GM23338 (cell line): Measurements from ENCODE around the gene MCC. TPM values are rescaled to one million over a fixed set of nuclear protein-coding genes. Genes with fewer than 3 reads are reported as not detected.

Source experiments
- ATAC-seq: fragments of 200-7000 bp; cut with Tn5 transposase; 3 replicates; pipeline ENCODE4 v1.9.1; 2020
- DNase-seq: peaks from one replicate; pipeline ENCODE4 v3.0.0-alpha.2; 2015; ENCODE audit warnings: low spot score
- H2AFZ ChIP-seq: fragments of 200-600 bp; sonication (generic); 2 replicates; pipeline ENCODE4 v1.8.0; 2016; ENCODE audit warnings: antibody characterized with exemption, mild to moderate bottlenecking, moderate library complexity
- H3F3A ChIP-seq: fragments of 200-600 bp; sonication (generic); replicated peaks from 2 replicates; pipeline ENCODE4 v1.8.0; 2017; ENCODE audit warnings: antibody characterized with exemption, mixed run types, low read depth
- H3K27ac ChIP-seq: fragments of 200-600 bp; sonication (generic); 2 replicates; pipeline ENCODE4 v1.6.1; 2016; ENCODE audit warnings: low read depth
- H3K27me3 ChIP-seq: fragments of 200-600 bp; sonication (generic); 2 replicates; pipeline ENCODE4 v1.8.0; 2016; ENCODE audit warnings: mild to moderate bottlenecking, mixed run types, moderate library complexity; ENCODE audit not compliant: insufficient read depth
- H3K36me3 ChIP-seq: fragments of 200-600 bp; sonication (generic); 2 replicates; pipeline ENCODE4 v1.8.0; 2016; ENCODE audit warnings: mild to moderate bottlenecking; ENCODE audit not compliant: insufficient read depth
- H3K4me1 ChIP-seq: fragments of 200-600 bp; sonication (generic); 2 replicates; pipeline ENCODE4 v1.8.0; 2016; ENCODE audit warnings: mild to moderate bottlenecking, moderate library complexity; ENCODE audit not compliant: insufficient read depth
- H3K4me2 ChIP-seq: fragments of 200-600 bp; sonication (generic); 2 replicates; pipeline ENCODE4 v1.7.1; 2017; ENCODE audit warnings: mixed run types
- H3K4me3 ChIP-seq: fragments of 200-600 bp; sonication (generic); 2 replicates; pipeline ENCODE4 v1.6.1; 2016; ENCODE audit warnings: mixed run types
- H3K79me2 ChIP-seq: fragments of 200-600 bp; sonication (generic); replicated peaks from 2 replicates; pipeline ENCODE4 v1.8.0; 2017; ENCODE audit warnings: mild to moderate bottlenecking; ENCODE audit not compliant: insufficient read depth
- H3K9me2 ChIP-seq: fragments of 200-600 bp; sonication (generic); 2 replicates; pipeline ENCODE4 v1.8.0; 2017; ENCODE audit not compliant: insufficient read depth
- H4K20me1 ChIP-seq: fragments of 200-600 bp; sonication (generic); replicated peaks from 2 replicates; pipeline ENCODE4 v1.8.0; 2017; ENCODE audit warnings: mild to moderate bottlenecking; ENCODE audit not compliant: insufficient read depth
- H3K27ac Mint-ChIP-seq: 2 replicates; pipeline ENCODE4 v1.8.0; 2020; ENCODE audit warnings: inconsistent platforms, mild to moderate bottlenecking, moderate library complexity, mixed read lengths
- H3K27me3 Mint-ChIP-seq: 3 replicates; pipeline ENCODE4 v1.8.0; 2022; ENCODE audit warnings: low read depth, mild to moderate bottlenecking, moderate library complexity, mixed read lengths, inconsistent platforms; ENCODE audit not compliant: insufficient read depth, poor library complexity
- H3K36me3 Mint-ChIP-seq: 3 replicates; pipeline ENCODE4 v1.8.0; 2021; ENCODE audit warnings: low read depth, mild to moderate bottlenecking, inconsistent platforms, moderate library complexity, mixed read lengths
- H3K4me1 Mint-ChIP-seq: 3 replicates; pipeline ENCODE4 v1.8.0; 2020; ENCODE audit warnings: mild to moderate bottlenecking, inconsistent platforms, mixed read lengths
- H3K4me3 Mint-ChIP-seq: 3 replicates; pipeline ENCODE4 v1.8.0; 2021; ENCODE audit warnings: moderate library complexity, mild to moderate bottlenecking, inconsistent platforms, mixed read lengths
- H3K9me3 Mint-ChIP-seq: 3 replicates; pipeline ENCODE4 v1.8.0; 2020; ENCODE audit warnings: moderate library complexity, mild to moderate bottlenecking, inconsistent platforms, mixed read lengths
- CREB1 ChIP-seq: fragments of 250-450 bp; sonication (Bioruptor Pico); IDR thresholded peaks from 2 replicates; pipeline ENCODE4 v1.5.0; 2020; ENCODE audit warnings: low read depth, mild to moderate bottlenecking, moderate library complexity
- EZH2 ChIP-seq: fragments of 200-600 bp; sonication (generic); IDR thresholded peaks from one replicate; pipeline ENCODE4 v1.8.0; 2017; ENCODE audit warnings: antibody characterized with exemption, mild to moderate bottlenecking, low read depth; ENCODE audit not compliant: unreplicated experiment
- EZH2phosphoT487 ChIP-seq: fragments of 200-600 bp; sonication (generic); IDR thresholded peaks from one replicate; pipeline ENCODE4 v1.8.1; 2018; ENCODE audit warnings: antibody characterized with exemption; ENCODE audit not compliant: unreplicated experiment
- JUNB ChIP-seq: IDR thresholded peaks from one replicate; pipeline ENCODE4 v1.6.1; 2016; ENCODE audit warnings: antibody characterized with exemption; ENCODE audit not compliant: unreplicated experiment
- NANOG ChIP-seq: IDR thresholded peaks from 2 replicates; pipeline ENCODE4 v1.6.1; 2016; ENCODE audit warnings: antibody characterized with exemption, borderline replicate concordance
- POLR2AphosphoS5 ChIP-seq: IDR thresholded peaks from 2 replicates; pipeline ENCODE4 v1.6.1; 2016; ENCODE audit warnings: antibody characterized with exemption, low read depth
- STAT1 ChIP-seq: IDR thresholded peaks from one replicate; pipeline ENCODE4 v1.6.1; 2016; ENCODE audit warnings: antibody characterized with exemption; ENCODE audit not compliant: unreplicated experiment
- ZNF114 ChIP-seq: fragments of 250-450 bp; sonication (Bioruptor Pico); IDR thresholded peaks from 2 replicates; pipeline ENCODE4 v1.5.0; 2020; ENCODE audit warnings: mild to moderate bottlenecking, moderate library complexity
- ZNF331 ChIP-seq: fragments of 250-450 bp; sonication (Bioruptor Pico); IDR thresholded peaks from 2 replicates; pipeline ENCODE4 v1.5.0; 2020; ENCODE audit warnings: low read depth, mild to moderate bottlenecking, moderate library complexity
- polyA plus RNA-seq: library from polyadenylated mRNA; unstranded; fragments of >200 nt; fragmentation: Nextera tagmentation; extraction: Ambion mirVana; gene quantifications from 2 replicates; pipeline ENCODE4 v1.2.1, GENCODE V29; 2016
- total RNA-seq: library from RNA; depleted of rRNA; stranded (reverse); fragments of >200 nt; shearing (Covaris generic); gene quantifications from 2 replicates; pipeline ENCODE4 v1.2.3, GENCODE V29; 2014
- TF ChIP-seq, protein P1 (sequence below): IDR thresholded peaks from 2 replicates; pipeline ENCODE4 v1.6.1; 2016; ENCODE audit warnings: antibody characterized with exemption
- TF ChIP-seq, protein P2 (sequence below): fragments of 250-450 bp; sonication (Bioruptor Pico); IDR thresholded peaks from 2 replicates; pipeline ENCODE4 v1.5.0; 2020; ENCODE audit warnings: mild to moderate bottlenecking, moderate library complexity
- TF ChIP-seq, protein P3 (sequence below), 2 experiments: fragments of 200-600 bp in 1 of 2; sonication (generic) in 1 of 2; conservative IDR thresholded peaks; 2 replicates each; pipeline versions ENCODE4 v1.5.1 to v1.6.1; 2016 to 2017; ENCODE audit warnings: antibody characterized with exemption in 2 of 2, low read depth in 2 of 2, mild to moderate bottlenecking in 2 of 2, moderate library complexity in 1 of 2

Gene MCC
- total and polyA plus RNA-seq, 2 experiments from 2014 or later, result 3.8 to 10.1 TPM

DNA sequence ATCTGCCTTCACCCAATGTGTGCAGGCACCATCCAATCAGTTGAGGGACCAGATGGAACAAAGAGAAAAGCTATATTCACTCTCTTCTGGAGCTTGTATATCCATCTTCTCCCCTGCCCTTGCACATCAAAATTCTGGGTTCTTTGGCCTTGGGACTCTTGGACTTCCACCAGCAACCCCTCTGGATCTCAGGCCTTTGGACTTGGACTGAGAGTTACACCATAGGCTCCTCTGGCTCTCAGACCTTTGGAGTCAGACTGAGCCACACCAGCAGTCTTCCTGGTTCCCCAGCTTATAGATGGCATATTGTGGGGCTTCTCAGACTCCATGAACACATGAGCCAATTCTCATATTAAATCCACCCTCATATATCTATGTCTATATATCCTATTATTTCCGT is 126.6 kb downstream of the MCC start:
- H3K27me3 Mint-ChIP-seq, result peaks cover 1% of the 10 kb centered on the region
- no peak overlapping the region for H3K27ac Mint-ChIP-seq
- Histone ChIP-seq H4K20me1 (no peaks in the 10 kb centered on the region), H3K79me2 (no peaks in the 10 kb centered on the region), H2AFZ (no peak overlapping the region), H3K27ac (no peak overlapping the region), H3K4me2 (no peak overlapping the region), H3K9me2 (0 out of 2 replicates have a peak, but pooled peaks cover 3% of the 10 kb centered on the region), H3K4me1 (no peaks in the 10 kb centered on the region), H3K36me3 (no peaks in the 10 kb centered on the region), H3K4me3 (no peak overlapping the region), H3K27me3 (no peaks in the 10 kb centered on the region), H3F3A (no peaks in the 10 kb centered on the region)
- H3K36me3 Mint-ChIP-seq, result peaks cover 22% of the 10 kb centered on the region
- TF ChIP-seq STAT1 (no peak), ZNF331 (CRISPR knock-in tag) (no peak)
- DNase-seq (no peak), ATAC-seq (no peak)
- H3K4me3 Mint-ChIP-seq, result no peak overlapping the region
- H3K4me1 Mint-ChIP-seq, result no peaks in the 10 kb centered on the region
- H3K9me3 Mint-ChIP-seq, result peaks cover 33% of the 10 kb centered on the region

DNA sequence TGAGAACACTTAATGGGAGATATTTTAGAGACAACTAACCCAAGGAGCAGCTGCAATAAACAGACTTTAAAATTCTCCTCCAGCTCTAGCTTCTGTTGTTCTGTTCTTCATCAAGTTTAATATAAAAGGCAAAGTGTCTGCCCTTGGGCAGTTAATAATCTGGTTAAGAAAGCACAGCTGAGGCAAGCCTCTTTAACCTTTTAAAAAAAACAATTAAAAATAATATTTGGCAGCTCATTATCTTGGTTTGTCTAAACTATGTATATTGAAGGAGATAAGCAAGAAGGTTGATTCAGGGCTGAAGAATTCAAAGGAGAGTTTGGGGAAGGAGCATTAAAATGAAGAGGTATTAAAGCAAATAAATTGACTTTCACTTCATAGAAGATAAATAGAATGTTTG is 128.8 kb downstream of the MCC start:
- H3K4me3 Mint-ChIP-seq, result no peak overlapping the region
- peaks cover 11% of the 10 kb centered on the region for H3K36me3 Mint-ChIP-seq
- Histone ChIP-seq H3K27ac (no peak overlapping the region), H4K20me1 (no peaks in the 10 kb centered on the region), H3K36me3 (no peaks in the 10 kb centered on the region), H3K4me3 (no peak overlapping the region), H3K9me2 (0 out of 2 replicates have a peak, but pooled peaks cover 3% of the 10 kb centered on the region), H3F3A (no peaks in the 10 kb centered on the region), H2AFZ (no peak overlapping the region), H3K27me3 (no peaks in the 10 kb centered on the region), H3K4me2 (no peak overlapping the region), H3K4me1 (no peaks in the 10 kb centered on the region), H3K79me2 (no peaks in the 10 kb centered on the region)
- peaks cover 15% of the 10 kb centered on the region for H3K9me3 Mint-ChIP-seq
- no peak for ATAC-seq
- no peak overlapping the region for H3K27ac Mint-ChIP-seq
- H3K27me3 Mint-ChIP-seq, result peaks cover 1% of the 10 kb centered on the region
- DNase-seq, result no peak
- H3K4me1 Mint-ChIP-seq, result no peaks in the 10 kb centered on the region
- no peak for TF ChIP-seq EZH2phosphoT487
- TF ChIP-seq POLR2AphosphoS5, result no peak
- TF ChIP-seq EZH2, result no peak
- no peak for TF ChIP-seq CREB1 (CRISPR knock-in tag)
- no peak for TF ChIP-seq ZNF114 (CRISPR knock-in tag)
- TF ChIP-seq, protein P1, sequence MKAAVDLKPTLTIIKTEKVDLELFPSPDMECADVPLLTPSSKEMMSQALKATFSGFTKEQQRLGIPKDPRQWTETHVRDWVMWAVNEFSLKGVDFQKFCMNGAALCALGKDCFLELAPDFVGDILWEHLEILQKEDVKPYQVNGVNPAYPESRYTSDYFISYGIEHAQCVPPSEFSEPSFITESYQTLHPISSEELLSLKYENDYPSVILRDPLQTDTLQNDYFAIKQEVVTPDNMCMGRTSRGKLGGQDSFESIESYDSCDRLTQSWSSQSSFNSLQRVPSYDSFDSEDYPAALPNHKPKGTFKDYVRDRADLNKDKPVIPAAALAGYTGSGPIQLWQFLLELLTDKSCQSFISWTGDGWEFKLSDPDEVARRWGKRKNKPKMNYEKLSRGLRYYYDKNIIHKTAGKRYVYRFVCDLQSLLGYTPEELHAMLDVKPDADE, result no peak
- TF ChIP-seq JUNB, result no peak
- TF ChIP-seq, protein P2, sequence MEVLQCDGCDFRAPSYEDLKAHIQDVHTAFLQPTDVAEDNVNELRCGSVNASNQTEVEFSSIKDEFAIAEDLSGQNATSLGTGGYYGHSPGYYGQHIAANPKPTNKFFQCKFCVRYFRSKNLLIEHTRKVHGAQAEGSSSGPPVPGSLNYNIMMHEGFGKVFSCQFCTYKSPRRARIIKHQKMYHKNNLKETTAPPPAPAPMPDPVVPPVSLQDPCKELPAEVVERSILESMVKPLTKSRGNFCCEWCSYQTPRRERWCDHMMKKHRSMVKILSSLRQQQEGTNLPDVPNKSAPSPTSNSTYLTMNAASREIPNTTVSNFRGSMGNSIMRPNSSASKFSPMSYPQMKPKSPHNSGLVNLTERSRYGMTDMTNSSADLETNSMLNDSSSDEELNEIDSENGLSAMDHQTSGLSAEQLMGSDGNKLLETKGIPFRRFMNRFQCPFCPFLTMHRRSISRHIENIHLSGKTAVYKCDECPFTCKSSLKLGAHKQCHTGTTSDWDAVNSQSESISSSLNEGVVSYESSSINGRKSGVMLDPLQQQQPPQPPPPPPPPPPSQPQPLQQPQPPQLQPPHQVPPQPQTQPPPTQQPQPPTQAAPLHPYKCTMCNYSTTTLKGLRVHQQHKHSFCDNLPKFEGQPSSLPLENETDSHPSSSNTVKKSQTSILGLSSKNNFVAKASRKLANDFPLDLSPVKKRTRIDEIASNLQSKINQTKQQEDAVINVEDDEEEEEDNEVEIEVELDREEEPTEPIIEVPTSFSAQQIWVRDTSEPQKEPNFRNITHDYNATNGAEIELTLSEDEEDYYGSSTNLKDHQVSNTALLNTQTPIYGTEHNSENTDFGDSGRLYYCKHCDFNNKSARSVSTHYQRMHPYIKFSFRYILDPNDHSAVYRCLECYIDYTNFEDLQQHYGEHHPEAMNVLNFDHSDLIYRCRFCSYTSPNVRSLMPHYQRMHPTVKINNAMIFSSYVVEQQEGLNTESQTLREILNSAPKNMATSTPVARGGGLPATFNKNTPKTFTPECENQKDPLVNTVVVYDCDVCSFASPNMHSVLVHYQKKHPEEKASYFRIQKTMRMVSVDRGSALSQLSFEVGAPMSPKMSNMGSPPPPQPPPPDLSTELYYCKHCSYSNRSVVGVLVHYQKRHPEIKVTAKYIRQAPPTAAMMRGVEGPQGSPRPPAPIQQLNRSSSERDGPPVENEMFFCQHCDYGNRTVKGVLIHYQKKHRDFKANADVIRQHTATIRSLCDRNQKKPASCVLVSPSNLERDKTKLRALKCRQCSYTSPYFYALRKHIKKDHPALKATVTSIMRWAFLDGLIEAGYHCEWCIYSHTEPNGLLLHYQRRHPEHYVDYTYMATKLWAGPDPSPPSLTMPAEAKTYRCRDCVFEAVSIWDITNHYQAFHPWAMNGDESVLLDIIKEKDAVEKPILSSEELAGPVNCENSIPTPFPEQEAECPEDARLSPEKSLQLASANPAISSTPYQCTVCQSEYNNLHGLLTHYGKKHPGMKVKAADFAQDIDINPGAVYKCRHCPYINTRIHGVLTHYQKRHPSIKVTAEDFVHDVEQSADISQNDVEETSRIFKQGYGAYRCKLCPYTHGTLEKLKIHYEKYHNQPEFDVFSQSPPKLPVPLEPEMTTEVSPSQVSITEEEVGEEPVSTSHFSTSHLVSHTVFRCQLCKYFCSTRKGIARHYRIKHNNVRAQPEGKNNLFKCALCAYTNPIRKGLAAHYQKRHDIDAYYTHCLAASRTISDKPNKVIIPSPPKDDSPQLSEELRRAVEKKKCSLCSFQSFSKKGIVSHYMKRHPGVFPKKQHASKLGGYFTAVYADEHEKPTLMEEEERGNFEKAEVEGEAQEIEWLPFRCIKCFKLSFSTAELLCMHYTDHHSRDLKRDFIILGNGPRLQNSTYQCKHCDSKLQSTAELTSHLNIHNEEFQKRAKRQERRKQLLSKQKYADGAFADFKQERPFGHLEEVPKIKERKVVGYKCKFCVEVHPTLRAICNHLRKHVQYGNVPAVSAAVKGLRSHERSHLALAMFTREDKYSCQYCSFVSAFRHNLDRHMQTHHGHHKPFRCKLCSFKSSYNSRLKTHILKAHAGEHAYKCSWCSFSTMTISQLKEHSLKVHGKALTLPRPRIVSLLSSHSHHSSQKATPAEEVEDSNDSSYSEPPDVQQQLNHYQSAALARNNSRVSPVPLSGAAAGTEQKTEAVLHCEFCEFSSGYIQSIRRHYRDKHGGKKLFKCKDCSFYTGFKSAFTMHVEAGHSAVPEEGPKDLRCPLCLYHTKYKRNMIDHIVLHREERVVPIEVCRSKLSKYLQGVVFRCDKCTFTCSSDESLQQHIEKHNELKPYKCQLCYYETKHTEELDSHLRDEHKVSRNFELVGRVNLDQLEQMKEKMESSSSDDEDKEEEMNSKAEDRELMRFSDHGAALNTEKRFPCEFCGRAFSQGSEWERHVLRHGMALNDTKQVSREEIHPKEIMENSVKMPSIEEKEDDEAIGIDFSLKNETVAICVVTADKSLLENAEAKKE (CRISPR knock-in tag), result no peak
- TF ChIP-seq NANOG, result no peak
- TF ChIP-seq, protein P3, sequence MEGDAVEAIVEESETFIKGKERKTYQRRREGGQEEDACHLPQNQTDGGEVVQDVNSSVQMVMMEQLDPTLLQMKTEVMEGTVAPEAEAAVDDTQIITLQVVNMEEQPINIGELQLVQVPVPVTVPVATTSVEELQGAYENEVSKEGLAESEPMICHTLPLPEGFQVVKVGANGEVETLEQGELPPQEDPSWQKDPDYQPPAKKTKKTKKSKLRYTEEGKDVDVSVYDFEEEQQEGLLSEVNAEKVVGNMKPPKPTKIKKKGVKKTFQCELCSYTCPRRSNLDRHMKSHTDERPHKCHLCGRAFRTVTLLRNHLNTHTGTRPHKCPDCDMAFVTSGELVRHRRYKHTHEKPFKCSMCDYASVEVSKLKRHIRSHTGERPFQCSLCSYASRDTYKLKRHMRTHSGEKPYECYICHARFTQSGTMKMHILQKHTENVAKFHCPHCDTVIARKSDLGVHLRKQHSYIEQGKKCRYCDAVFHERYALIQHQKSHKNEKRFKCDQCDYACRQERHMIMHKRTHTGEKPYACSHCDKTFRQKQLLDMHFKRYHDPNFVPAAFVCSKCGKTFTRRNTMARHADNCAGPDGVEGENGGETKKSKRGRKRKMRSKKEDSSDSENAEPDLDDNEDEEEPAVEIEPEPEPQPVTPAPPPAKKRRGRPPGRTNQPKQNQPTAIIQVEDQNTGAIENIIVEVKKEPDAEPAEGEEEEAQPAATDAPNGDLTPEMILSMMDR (conservative IDR thresholded peaks at IDR 0.05; ENCODE audit: low read depth in 2 of 2), result no peak
